Smooth muscle cell (in vitro differentiated cells): ENCODE data around the gene MRPL34. TPM values are rescaled to one million over a fixed set of nuclear protein-coding genes. Genes with fewer than 3 reads are reported as not detected.

Experiments
- DNase-seq: peaks from one replicate; lab custom pipeline; 2025; ENCODE audit not compliant: unreplicated experiment; lab: John Stamatoyannopoulos, UW
- H2AFZ ChIP-seq: fragments of 200-600 bp; sonication (generic); 2 replicates; pipeline ENCODE4 v1.6.0; 2016; ENCODE audit warnings: antibody characterized with exemption, low read depth, mild to moderate bottlenecking
- H3F3A ChIP-seq: fragments of 200-600 bp; sonication (generic); 2 replicates; pipeline ENCODE4 v1.6.0; 2017; ENCODE audit warnings: antibody characterized with exemption, low read depth
- H3K27ac ChIP-seq: fragments of 200-600 bp; sonication (generic); 2 replicates; pipeline ENCODE4 v1.5.1; 2016; ENCODE audit warnings: low read depth, mild to moderate bottlenecking
- H3K27me3 ChIP-seq: fragments of 200-600 bp; sonication (generic); 2 replicates; pipeline ENCODE4 v1.6.1; 2016; ENCODE audit warnings: low read depth, mild to moderate bottlenecking
- H3K36me3 ChIP-seq: fragments of 200-600 bp; sonication (generic); 2 replicates; pipeline ENCODE4 v1.5.1; 2016; ENCODE audit warnings: low read depth
- H3K4me1 ChIP-seq: fragments of 200-600 bp; sonication (generic); 2 replicates; pipeline ENCODE4 v1.5.1; 2016; ENCODE audit warnings: low read depth
- H3K4me2 ChIP-seq: fragments of 200-600 bp; sonication (generic); 2 replicates; pipeline ENCODE4 v1.6.0; 2016; ENCODE audit warnings: mild to moderate bottlenecking
- H3K4me3 ChIP-seq: fragments of 200-600 bp; sonication (generic); 2 replicates; pipeline ENCODE4 v1.5.1; 2016; ENCODE audit warnings: mild to moderate bottlenecking
- H3K79me2 ChIP-seq: fragments of 200-600 bp; sonication (generic); 2 replicates; pipeline ENCODE4 v1.6.0; 2016; ENCODE audit warnings: low read depth, mild to moderate bottlenecking
- H3K9ac ChIP-seq: fragments of 200-600 bp; sonication (generic); 2 replicates; pipeline ENCODE4 v1.6.0; 2016; ENCODE audit warnings: low read depth
- H3K9me3 ChIP-seq: fragments of 200-600 bp; sonication (generic); replicated peaks from 2 replicates; pipeline ENCODE4 v1.5.1; 2016; ENCODE audit warnings: low read depth
- H4K20me1 ChIP-seq: fragments of 200-600 bp; sonication (generic); 2 replicates; pipeline ENCODE4 v1.6.0; 2016; ENCODE audit warnings: low read depth
- CTCF ChIP-seq: fragments of 200-600 bp; sonication (generic); IDR thresholded peaks from 2 replicates; pipeline ENCODE4 v1.5.1; 2017; ENCODE audit warnings: borderline replicate concordance, mild to moderate bottlenecking, antibody characterized with exemption; ENCODE audit not compliant: insufficient read depth, poor library complexity, severe bottlenecking
- WGBS: methylation state at CpG from one replicate; pipeline ENCODE4 v1.1.7; 2016; ENCODE audit warnings: low lambda C conversion rate; 5-methylcytosine and 5-hydroxymethylcytosine counted together
- polyA plus RNA-seq: library from polyadenylated mRNA; unstranded; fragments of >200 nt; fragmentation: Nextera tagmentation; extraction: Ambion mirVana; gene quantifications from 2 replicates; pipeline ENCODE4 v1.2.1, GENCODE V29; 2016
- total RNA-seq: library from RNA; depleted of rRNA; stranded (reverse); fragments of >200 nt; gene quantifications from 2 replicates; pipeline ENCODE4 v1.2.3, GENCODE V29; 2014

The MRPL34 gene
- total and polyA plus RNA-seq, 2 experiments from 2014 or later = 67.2 to 78.6 TPM

- 98% methylated on average over 15 of the region's 15 CpGs for WGBS
- Histone ChIP-seq H4K20me1 (no peaks in the 10 kb centered on the region), H3K9ac (no peak overlapping the region), H3K4me3 (no peak overlapping the region), H3K36me3 (no peaks in the 10 kb centered on the region), H3K9me3 (no peaks in the 10 kb centered on the region), H2AFZ (no peak overlapping the region), H3K27me3 (no peaks in the 10 kb centered on the region), H3K27ac (no peak overlapping the region), H3K79me2 (no peaks in the 10 kb centered on the region), H3K4me1 (peaks cover 6% of the 10 kb centered on the region), H3F3A (no peaks in the 10 kb centered on the region), H3K4me2 (no peak overlapping the region)
- no peak for TF ChIP-seq CTCF
- DNase-seq = no peak
Observed at GRCh38 chr19:17341386-17341785, 35.7 kb downstream of the MRPL34 start.

- Histone ChIP-seq H3K27ac (no peak overlapping the region), H3K4me2 (no peak overlapping the region), H3K79me2 (no peaks in the 10 kb centered on the region), H4K20me1 (no peaks in the 10 kb centered on the region), H3K9ac (no peak overlapping the region), H3F3A (no peaks in the 10 kb centered on the region), H3K27me3 (no peaks in the 10 kb centered on the region), H3K4me1 (peaks cover 6% of the 10 kb centered on the region), H3K36me3 (no peaks in the 10 kb centered on the region), H2AFZ (no peak overlapping the region), H3K4me3 (no peak overlapping the region), H3K9me3 (no peaks in the 10 kb centered on the region)
- no peak for TF ChIP-seq CTCF
- DNase-seq = no peak
- WGBS = 96% methylated on average over 7 of the region's 7 CpGs
Observed at GRCh38 chr19:17341845-17342244, 36.2 kb downstream of the MRPL34 start.

- TF ChIP-seq CTCF = peak; percentile 90
- H3K4me1 ChIP-seq = peaks cover 5% of the 10 kb centered on the region
- peak; percentile 38 for DNase-seq
- no peak overlapping the region for H2AFZ ChIP-seq
- no peaks in the 10 kb centered on the region for H3K9me3 ChIP-seq
- no peaks in the 10 kb centered on the region for H3K79me2 ChIP-seq
- H3K9ac ChIP-seq = no peak overlapping the region
- WGBS = 23% methylated on average over 22 of the region's 24 CpGs
- H3K4me2 ChIP-seq = peak overlapping the region; percentile 3
- no peaks in the 10 kb centered on the region for H3K36me3 ChIP-seq
- H4K20me1 ChIP-seq = no peaks in the 10 kb centered on the region
- H3K27me3 ChIP-seq = no peaks in the 10 kb centered on the region
- H3F3A ChIP-seq = no peaks in the 10 kb centered on the region
- no peak overlapping the region for H3K4me3 ChIP-seq
- H3K27ac ChIP-seq = no peak overlapping the region
Observed at GRCh38 chr19:17346109-17346671, 40.5 kb downstream of the MRPL34 start.

GRCh38 chr19:17347361-17347760 lies 41.7 kb downstream of the MRPL34 start:
- Histone ChIP-seq H3K4me3 (no peak overlapping the region), H3F3A (no peaks in the 10 kb centered on the region), H3K4me2 (no peak overlapping the region), H3K4me1 (peaks cover 5% of the 10 kb centered on the region), H3K27me3 (no peaks in the 10 kb centered on the region), H3K79me2 (no peaks in the 10 kb centered on the region), H2AFZ (no peak overlapping the region), H3K9ac (no peak overlapping the region), H3K36me3 (no peaks in the 10 kb centered on the region), H3K9me3 (no peaks in the 10 kb centered on the region), H3K27ac (no peak overlapping the region), H4K20me1 (no peaks in the 10 kb centered on the region)
- WGBS = 56% methylated on average over 6 of the region's 6 CpGs
- no peak for TF ChIP-seq CTCF
- no peak for DNase-seq
